HS-5 (cell line): ENCODE measurements around the gene PLIN4.
"Not testable (repeated sequence)": the region's sequence is repeated elsewhere in the genome, so short reads cannot be mapped to it uniquely, and the experiment has no call there.

Experiments
- DNase-seq: peaks from one replicate; pipeline ENCODE4 v3.0.0-alpha.2; 2012; ENCODE audit warnings: low read depth

The PLIN4 gene

DNA sequence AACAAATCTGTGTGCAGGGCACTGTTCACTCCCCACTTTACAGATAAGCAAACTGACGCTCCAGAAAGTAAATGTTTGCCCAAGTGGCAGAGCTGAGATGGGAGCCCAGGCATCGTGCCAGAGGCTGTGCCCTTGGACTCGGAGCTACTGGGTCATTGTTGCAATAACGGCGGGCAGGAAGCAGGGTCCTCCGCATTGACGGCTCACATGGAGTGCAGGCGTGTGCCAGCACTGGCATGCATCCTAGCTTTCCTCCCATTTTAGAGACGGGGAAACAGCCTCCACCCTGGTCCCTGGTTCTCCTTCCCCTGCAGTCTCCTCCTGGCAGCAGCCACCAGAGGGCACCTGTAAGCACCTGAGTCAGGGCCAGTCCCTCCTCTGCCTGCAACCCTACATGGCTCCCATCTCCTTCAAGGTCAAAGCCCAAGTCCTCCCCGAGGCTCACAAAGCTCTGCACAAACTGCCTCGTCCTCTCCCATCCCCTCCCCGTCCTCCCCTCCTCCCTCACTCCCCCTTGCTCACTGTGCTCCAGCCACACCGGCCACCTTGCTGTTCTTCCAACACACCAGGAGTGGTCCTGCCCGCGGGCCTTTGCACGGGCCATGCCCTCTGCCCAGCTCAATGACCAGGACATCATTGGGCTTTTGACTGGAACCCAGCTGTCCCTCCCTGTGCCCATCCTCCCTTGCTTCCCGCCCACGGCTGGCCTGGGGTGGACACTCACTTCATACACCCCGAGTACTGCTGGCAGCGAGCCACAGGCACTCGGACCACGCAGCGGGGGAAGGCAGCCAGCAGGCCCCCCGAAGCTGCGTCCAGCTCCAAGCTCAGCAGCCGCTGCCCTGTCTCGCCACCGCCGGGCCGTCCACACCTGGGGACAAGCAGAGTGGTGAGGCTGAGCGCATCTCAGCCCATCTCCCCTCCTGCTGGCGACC is 29.3 kb upstream of the PLIN4 start:
- no peak for DNase-seq

DNA sequence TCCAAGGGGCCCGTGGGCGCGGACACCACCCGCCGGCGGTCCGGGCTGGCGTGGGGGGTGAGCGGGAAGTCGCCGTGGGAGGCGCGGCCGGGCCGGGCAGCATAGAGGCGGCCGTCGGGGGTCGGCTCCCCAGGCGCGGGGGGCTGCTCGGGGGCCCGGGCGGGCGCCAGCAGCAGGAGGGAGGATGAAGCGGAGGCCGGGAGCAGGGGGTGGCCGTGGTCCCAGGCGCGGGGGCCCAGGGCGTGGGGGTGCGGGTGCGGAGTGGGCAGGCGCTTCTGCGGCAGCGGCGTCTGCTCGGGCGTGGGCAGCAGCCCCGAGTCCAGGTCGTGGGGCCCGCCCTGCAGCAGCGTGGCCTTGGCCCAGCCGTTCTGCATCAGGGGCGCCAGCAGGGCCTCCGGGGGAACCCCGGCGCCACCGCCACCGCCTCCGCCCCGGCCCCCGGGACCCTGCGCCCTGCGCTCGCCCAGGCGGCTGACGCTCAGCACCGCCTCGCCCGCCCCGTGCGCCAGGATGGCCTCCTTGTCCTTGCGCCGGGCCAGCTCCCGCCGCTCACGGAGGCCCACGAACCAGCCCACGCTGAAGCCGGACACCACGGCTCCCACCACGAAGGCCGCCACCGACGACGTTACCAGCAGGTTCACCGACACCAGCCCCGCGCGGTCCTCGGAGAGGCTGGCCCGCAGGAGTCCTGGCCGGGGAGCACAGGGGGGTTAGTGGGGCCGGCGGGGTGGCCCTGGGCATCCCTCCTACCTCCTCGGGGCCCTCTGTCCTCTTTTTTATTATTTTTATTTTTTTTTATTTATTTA is 25.8 kb upstream of the PLIN4 start:
- DNase-seq: no peak

DNA sequence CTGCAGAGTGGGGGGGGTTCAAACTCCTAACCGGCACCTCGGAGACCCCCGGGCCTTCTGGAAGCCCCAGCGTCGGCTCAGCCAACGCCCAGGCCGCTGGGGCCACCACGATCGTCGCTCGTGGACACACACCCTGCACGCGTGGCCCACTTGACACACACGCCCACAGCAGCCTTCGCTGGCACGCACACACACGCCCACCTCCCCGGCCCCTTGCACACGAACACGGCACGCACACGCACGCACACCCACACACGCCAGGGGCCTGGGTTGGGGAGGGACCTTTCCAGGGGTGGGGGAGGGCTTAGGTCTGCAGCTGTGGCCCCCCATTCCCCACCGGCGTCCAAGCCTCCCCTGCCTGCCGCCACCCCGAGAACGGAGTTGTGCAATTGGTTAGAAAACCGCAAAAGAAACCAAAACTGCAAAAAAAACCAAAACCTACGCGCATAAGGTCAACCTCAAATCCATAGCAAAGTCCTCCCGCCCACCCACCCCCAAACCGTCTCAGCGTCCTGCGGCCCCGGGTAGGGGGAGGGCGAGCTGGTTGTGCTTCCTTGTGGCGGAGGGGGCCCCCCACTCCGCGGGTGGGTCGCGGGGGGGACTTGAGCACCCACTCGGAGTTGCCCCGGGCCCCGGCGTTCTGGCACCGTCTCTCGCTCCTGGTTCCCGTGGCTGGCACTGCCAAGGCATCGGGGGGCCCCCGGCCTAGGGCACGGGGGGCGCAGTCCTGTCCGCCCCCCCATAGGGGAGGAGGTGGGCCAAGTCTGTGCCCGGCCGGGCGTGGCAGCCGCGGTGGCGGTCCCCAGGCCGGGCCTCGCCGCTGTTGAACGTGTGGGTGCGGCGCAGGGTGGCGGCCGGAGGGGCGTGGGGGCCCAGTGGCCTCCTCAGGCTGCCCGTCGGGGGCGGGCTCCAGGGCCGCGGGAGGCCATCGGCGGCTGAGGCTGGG is 24.9 kb upstream of the PLIN4 start:
- DNase-seq: no peak

DNA sequence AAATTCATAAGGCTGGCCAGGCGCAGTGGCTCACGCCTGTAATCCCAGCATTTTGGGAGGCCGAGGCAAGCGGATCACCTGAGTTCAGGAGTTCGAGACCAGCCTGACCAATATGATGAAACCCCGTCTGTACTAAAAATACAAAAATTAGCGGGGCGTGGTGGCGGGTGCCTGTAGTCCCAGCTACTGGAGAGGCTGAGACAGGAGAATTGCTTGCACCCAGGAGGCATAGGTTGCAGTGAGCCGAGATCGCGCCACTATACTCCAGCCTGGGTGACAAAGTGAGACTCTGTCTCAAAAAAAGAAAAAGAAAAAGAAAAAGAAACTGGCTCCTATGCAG is 23.5 kb upstream of the PLIN4 start:
- DNase-seq: not testable (repeated sequence)

DNA sequence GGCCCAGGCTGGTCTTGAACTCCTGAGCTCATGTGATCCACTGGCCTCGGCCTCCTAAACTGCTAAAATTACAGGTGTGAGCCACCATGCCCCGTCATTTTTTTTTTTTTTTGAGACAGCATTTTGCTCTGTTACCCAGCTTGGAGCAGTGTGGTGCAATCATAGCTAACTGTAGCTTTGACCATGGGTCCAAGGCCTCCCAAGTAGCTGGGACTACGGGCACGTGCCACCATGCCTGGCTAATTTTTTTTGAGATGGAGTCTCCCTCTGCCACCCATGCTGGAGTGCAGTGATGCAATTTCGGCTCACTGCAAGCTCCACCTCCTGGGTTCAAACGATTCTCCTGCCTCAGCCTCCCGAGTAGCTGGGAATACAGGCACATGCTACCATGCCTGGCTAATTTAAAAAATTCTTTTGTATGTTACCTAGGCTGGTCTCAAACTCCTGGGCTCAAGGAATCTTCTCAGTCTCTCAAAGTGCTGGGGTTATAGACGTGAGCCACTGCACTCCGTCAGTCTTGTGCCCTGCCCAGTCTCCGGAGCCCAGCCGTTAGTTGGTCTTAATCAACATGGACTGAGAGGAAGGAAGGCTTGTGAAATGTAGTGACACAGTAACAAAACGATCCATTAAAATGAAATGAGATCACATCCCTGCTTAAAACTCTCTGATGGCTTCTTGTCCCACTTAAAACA is 23.0 kb upstream of the PLIN4 start:
- no peak for DNase-seq

DNA sequence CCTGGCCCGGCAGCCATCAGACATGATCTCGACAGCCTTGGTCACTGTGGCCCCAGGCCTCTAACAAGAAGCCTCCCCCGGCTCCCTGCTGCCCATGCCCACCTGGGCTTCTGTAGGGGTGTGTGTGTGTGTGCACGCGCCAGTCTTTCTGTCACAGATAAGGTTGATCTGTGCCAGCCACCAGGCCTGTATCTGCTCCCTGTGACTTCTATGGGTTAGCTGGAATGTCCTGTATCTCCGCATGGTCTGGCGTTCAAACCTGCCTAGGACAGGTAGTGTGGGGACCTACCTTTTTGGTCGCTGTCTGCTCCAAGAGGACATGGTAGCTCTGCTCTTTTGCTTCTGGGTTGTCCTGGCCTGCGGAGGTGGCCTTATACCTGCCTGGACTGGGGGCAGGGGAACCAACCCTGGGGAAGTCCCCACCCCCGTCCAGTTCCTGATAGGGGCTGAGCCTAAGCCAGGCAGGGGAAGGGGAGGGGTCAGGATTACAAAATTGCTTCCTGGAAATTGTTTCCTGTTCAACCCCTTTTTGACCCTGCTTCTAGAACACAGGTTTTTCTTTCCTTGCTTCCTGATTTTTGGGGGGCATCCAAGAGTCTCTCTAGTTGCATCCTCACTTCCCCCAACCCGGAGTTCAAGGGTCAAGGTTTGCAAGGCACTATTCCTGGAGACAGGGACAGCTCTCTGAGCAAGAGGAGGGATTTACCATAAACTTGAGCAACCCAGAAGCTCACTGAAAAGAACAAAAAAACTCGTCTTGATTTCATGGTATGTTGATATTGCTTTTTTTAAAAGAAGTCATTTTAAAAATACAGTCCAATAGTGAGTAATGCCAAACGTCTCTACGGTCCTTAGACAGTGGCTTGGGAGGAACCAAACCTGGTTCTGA is 21.7 kb upstream of the PLIN4 start, which contains the start of gene LRG1:
TSS of gene LRG1 (minus strand) at position 344 of the 889 bp plus-strand sequence. CDS start at position 321, 23 bp downstream.
- DNase-seq: no peak

DNA sequence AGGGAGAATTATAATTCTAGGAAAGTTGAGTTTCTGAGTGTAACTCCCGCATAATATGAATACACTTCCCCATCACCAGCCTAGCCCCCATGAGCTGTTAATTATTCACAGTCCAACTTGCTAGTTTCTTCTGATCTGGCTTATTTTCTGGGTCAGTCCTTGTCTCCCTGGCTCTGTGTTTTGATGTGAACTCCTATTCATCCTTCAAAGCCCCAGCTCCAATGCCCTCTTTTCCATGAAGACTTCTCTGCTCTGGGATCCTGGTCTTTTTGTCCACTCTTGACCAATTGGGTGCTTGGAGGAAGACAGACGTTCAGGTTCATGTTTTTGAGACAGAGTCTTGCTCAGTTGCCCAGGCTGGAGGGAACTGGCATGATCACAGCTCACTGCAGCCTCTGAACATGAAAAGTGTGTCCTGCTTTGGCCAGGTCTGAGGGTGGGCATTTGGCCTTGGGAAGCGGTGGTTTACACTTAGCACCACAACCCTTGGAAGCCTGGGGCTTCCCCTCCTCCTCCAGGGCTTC is 20.9 kb upstream of the PLIN4 start:
- DNase-seq: no peak

DNA sequence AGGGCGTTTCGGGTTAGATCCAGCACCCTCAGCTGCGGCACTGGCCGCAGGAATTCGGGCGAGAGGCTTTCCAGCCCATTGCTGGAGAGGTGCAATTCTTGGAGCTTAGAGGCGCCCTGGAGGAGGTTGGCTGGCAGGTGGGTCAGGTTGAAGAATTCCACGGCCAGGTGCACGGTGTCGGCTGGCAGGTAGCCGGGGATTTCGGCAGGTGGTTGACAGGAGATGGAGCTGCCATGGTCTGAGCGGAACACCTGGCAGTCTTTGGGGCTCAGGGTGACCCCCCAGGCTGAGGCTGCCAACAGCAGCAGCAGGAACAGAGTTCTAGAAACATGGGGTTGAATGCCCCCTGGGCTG is 20.3 kb upstream of the PLIN4 start:
- no peak for DNase-seq

DNA sequence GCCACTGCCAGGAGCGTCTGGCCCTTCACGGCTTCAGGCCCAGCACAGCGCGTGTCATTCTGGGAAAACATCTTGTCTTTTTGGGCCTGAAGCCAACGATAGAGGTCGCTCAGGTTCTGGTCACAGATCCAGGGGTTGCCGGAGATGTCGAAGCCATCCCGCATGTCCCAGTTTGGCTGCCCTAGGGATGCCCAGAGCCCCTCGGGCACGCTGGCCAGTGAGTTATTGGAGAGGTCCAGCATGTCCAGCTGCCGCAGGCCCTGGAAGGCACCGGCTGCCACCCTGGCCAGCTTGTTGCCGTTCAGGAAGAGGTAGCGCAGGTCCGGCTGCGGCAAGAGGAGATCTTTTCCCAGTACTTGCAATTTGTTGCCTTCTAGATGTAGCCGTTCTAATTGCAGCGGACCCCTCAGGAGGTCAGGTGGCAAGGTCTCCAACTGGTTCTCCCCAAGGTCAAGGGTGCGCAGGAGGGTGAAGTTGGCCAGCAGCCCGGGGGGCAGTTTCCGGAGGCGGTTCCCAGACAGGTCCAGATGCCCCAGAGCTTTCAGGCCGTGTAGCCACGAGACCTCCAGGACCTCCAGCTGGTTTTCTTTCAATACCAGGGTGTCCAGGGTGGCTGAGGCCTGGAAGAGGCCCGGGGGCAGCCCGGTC is 19.8 kb upstream of the PLIN4 start:
- DNase-seq: no peak

DNA sequence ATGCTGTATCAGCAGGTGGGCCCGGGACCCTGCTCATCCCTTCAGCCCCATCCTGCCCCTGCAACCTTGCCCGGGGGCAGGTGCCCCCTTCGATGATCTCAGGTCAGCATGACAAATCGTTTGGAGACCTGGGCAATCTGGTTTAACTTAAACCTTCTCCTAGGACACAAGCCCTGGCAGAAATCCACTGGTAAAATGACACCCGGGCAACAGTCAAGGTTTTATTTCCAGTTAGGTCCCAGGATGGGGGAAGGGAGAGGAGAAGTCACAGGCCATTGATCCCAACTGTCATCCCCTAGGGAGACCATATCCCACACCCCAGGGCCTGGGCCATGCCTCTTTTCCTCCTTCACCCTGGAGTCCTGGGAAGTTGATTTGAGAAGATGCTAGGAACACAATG is 18.5 kb upstream of the PLIN4 start:
- DNase-seq: no peak

DNA sequence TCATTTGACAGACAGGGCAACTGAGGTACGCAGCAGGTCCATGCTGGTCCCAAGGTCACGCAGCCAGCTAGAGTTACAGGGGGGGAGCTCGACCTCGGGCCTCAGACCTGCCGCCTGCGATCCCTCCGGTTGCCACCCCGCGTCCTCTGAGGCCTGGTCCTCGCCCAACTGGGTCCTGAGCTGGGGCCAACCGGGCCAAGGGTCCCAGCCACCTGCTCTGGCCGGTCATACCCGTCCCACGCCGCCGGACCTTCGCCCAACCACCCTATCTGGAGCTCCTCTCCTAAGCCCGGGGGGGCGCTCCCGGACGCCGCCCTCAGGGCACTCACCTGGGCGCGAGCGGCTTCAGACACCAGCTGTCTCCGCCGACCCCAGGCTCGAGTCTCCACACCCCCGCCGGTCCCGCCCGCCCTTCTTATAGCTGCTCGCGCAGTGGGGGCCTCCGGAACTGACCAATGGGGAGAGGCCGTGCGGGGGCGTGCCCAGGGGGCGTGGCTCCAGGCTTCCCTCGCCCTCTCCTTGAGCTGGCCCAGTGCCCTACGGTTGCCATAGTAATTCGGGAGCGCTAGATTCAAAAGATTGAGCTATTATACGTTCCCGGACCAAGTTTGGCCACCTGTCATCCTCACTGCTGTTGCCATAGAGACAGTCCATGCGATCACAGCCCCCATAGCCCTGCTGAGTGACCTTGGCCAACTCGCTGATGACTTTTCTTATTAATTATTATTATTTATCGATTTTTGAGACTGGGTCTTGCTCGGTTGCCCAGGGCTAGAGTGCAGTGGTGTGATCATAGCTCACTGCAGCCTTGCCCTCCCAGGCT is 16.8 kb upstream of the PLIN4 start, which contains the start of gene PLIN5:
TSS of gene PLIN5 (minus strand) at position 389 of the 823 bp plus-strand sequence. CDS start 1,150 bp downstream, outside the sequence.
- no peak for DNase-seq

DNA sequence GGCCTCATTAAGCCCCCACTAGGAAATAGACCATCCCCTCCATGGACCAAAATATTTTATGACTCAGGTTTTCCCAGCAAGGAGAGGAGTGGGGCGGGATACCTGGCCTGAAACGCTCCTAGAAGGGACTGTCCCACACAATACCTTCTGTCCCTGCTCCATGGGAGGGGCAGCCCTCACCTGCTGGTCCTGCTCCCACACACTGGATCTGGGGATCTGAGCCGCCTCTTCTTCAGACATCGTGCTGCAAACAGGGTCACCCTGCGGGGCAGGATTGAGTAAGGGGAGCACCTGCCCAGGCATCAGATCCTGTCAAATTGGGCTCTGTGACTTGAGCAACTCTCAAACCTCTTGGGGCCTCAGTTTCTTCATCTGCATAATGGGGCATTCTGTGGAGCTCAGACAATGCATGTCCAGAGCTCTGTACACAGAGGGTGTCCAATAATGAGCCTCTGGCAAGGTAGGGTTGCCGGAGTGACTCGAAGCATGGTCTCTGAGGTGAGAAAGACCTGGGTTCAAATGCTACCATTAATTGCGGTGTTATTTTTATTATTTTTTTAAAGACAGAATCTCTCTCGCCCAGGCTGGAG is 15.6 kb upstream of the PLIN4 start:
- DNase-seq: no peak

DNA sequence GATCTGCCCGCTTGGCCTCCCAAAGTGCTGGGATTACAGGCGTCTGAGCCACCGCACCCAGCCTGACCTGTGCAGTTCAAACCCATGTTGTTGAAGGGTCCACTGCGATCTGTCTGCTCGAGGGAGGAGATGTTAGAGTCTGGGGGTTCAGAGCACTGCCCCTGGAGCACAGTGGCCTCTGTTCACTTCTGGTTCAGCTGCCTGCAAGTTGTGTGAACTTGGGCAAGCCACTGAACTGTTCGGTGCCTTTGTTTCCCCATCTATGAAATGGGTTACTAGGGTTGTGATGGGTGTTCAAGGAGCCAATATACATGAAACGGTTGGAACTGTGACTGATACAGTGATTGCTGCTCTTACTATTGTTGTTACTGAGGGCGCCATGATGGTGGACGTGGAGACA is 15.0 kb upstream of the PLIN4 start:
- DNase-seq: no peak

DNA sequence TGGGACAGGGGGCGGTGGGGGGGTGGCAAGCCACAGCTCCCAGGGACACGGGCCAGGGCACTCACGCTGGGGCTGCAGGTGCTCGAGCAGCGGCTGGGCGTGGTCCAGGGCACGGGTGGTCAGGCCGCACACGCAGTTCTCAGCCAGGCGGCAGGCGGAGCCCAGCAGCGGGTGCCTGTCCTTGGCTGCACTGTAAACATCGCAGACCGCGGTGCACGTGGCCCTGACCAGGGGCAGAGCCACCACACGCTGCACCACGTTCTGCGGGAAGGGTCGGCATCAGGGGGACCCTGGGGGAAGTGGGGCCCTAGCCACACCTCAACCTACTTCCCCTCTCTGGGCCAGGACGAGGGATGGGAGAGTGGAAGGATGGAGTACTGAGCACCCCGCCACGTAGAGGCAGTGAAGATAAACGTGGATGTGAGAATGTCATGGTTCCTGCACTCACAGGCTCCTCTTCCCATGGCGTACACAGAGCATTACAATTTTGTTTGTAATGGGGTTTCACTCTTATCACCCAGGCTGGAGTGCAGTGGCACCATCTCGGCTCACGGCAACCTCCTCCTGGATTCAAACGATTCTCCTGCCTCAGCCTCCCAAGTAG is 13.4 kb upstream of the PLIN4 start:
- no peak for DNase-seq

DNA sequence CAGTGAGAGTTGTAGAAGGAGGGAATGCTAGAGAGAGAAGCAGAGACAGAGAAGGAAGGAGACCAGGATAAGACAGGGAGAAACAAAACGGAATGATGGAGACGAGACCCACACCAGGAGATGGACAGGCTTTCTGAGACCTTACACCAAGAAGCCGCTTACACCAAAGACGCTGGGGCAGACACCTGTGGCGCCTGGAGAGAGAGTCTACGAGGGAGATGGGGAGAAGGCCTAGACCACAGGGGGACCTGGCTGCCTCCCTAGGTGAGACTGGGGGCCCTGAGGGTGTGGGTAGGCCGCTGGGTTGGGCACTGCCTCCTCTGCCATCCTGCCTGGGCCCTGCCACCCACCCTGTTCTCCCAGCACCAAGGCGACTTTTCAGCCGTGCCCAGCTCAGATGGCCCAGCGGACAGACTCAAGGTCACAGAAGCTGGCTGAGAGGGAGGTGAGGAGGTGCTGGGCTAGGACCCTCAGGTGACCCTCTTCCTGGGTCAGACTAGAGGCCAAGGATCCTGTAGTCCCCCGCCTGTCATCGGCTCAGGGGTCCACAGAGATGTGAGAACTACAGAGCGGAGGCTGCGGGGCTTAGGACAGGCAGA is 11.7 kb upstream of the PLIN4 start:
- no peak for DNase-seq

DNA sequence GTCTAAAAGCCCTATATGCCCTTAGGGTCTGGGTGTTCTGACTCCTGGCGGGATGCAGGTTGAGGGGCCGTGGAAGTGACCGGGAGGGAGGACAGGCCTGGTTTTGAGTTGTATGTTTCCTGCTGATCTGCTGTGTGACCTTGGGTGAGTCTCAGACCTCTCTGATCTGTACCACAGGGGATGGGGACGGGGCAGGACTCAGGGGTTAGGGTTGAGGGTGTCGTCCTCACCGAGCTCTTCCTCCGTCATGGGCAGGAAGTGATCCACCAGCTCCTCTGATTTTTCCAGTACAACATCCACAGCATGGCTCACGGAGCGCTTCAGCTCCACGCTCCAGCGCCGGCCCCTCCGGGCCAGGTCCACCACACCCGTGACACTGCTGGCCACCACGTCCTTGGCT is 10.6 kb upstream of the PLIN4 start:
- no peak for DNase-seq

DNA sequence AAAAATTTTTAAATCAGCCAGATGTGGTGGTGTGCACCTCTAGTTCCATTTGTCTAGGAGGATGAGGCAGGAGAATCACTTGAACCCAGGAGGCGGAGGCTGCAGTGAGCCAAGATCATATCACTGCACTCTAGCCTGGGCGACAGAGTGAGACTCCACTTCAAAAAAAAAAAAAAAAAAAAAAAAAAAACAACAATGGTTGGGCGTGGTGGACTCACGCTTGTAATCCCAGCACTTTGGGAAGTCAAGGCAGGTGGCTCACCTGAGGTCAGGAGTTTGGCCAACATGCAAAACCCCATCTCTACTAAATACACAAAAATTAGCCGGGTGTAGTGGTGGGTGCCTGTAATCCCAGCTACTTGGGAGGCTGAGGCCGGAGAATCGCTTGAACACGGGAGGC is 9.1 kb upstream of the PLIN4 start:
- not testable (repeated sequence) for DNase-seq
